K562 treated with DMSO at 1 percent for 4 hours (cell line): ENCODE data around the gene CYP2A6. TPM values are rescaled to one million over a fixed set of nuclear protein-coding genes. Genes with fewer than 3 reads are reported as not detected.

Experiments used
- total RNA-seq: library from RNA; unstranded; fragments of 300-600 nt; gene quantifications from 2 replicates; pipeline ENCODE4 v1.2.3, GENCODE V29; 2022; ENCODE audit not compliant: insufficient read depth

The CYP2A6 gene, protein sequence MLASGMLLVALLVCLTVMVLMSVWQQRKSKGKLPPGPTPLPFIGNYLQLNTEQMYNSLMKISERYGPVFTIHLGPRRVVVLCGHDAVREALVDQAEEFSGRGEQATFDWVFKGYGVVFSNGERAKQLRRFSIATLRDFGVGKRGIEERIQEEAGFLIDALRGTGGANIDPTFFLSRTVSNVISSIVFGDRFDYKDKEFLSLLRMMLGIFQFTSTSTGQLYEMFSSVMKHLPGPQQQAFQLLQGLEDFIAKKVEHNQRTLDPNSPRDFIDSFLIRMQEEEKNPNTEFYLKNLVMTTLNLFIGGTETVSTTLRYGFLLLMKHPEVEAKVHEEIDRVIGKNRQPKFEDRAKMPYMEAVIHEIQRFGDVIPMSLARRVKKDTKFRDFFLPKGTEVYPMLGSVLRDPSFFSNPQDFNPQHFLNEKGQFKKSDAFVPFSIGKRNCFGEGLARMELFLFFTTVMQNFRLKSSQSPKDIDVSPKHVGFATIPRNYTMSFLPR
- not detected in 2 replicates for total RNA-seq

DNA sequence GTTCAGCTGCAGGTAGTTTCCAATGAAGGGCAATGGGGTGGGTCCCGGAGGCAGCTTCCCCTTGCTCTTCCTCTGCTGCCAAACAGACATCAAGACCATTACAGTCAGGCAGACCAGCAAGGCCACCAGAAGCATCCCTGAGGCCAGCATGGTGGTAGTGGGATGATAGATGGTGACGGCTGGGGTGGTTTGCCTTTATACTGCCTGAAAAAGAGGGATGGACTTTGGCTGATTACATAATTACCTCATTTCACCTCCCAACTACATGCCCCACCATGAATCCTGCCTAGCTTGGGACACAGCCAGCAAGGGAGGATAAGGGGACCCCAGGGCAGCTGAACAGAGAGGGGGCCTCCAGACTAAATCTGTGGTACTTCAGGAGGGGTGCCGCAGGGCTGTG lies at the start of gene CYP2A6:
TSS of gene CYP2A6 (minus strand) at position 171 of the 400 bp plus-strand sequence. CDS start at position 150, 21 bp downstream.

DNA sequence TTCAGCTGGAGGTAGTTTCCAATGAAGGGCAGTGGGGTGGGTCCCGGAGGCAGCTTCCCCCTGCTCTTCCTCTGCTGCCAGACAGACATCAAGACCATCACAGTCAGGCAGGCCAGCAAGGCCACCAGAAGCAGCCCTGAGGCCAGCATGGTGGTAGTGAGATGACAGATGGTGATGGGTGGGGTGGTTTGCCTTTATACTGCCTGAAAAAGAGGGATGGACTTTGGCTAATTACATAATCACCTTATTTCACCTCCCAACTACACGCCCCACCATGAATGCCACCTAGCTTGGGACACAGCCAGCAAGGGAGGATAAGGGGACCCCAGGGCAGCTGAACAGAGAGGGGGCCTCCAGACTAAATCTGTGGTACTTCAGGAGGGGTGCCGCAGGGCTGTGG lies 31.8 kb upstream of the CYP2A6 start, which contains the start of gene CYP2A7:
TSS of gene CYP2A7 (minus strand) at position 170 of the 400 bp plus-strand sequence. CDS start at position 149, 21 bp downstream.

DNA sequence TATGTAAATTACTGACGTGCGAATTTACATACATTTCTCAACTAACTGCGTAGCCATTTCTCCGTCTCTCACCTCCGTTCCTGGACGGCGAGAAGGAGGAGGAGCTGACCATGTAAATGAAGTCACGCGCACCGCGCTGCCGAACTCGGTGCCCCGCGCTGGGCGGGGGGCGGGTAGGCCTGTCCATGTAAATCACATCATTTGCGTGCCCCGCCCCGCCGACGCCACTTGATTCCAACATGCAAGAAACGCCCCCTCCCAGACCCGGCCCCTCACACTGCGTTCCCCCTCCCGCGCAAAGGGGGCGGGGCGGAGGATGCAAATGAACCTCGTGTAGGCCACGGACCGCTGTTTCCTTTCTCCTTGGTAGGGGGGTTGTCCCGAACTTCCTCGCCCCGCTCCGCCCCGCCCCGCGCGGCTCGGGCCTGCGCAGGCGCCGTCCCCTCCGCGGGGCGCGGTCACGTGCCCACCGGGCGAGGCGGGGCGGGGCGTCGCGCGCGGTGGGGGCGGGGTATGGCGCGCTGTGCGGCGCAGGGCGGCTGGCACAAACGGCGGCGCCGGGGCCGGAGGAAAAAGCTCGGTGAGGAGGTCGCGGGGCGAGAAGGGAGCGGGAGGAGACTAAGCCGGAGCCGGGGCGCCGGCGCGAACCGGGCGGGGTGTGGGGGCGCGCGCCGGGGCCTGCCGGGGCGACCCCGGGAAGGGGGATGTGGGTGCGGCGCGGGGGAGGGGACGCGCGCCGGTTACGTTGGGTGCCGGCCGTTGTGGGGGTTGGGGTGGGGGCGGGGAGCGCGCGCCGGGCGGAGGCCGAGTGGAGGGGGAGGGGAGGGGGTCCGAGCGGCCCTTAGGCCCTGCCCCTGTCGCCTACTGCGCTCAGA lies 51.3 kb downstream of the CYP2A6 start, which contains the start of gene EGLN2:
TSS of gene EGLN2 (plus strand) at position 509 of the 875 bp plus-strand sequence. CDS start 1,382 bp downstream, outside the sequence.

Other genes starting within 250 kb of the CYP2A6 start
- 179 and 282 TPM in 2 replicates for gene LTBP4, start 249.1 kb downstream of the CYP2A6 start, total RNA-seq
- 24.5 TPM in 2 replicates for gene NUMBL, start 159.8 kb downstream of the CYP2A6 start, total RNA-seq
- gene COQ8B, start 133.6 kb downstream of the CYP2A6 start, total RNA-seq = 14.3 and 21.5 TPM in 2 replicates
- 13.7 and 15.3 TPM in 2 replicates for gene ITPKC, start 133.3 kb downstream of the CYP2A6 start, total RNA-seq
- 9.3 and 13.2 TPM in 2 replicates for gene ACTMAP, start 100.0 kb downstream of the CYP2A6 start, total RNA-seq
- 100 and 116 TPM in 2 replicates for gene SNRPA, start 99.2 kb downstream of the CYP2A6 start, total RNA-seq
- not detected in 2 replicates for gene MIA, start 74.9 kb downstream of the CYP2A6 start, total RNA-seq
- gene RAB4B, start 72.2 kb downstream of the CYP2A6 start, total RNA-seq = 26.9 and 33.3 TPM in 2 replicates
- gene EGLN2, start 51.3 kb downstream of the CYP2A6 start, total RNA-seq = 107 and 114 TPM in 2 replicates
- gene CYP2A7, start 31.8 kb upstream of the CYP2A6 start, total RNA-seq = not detected in 2 replicates
- not detected in 2 replicates for gene CYP2B6, start 140.8 kb upstream of the CYP2A6 start, total RNA-seq
- gene CYP2A13, start 238.0 kb upstream of the CYP2A6 start, total RNA-seq = not detected in 2 replicates